Measurements from ENCODE around the gene ELF2.
A peak's percentile ranks its signal among the peaks of the same experiment; 100 is the strongest.
"Not testable (repeated sequence)": the region's sequence is repeated elsewhere in the genome, so short reads cannot be mapped to it uniquely, and the experiment has no call there.

Gene ELF2

GRCh38 chr4:139038874-139039443 is 138.1 kb downstream of the ELF2 start:
- no peak for DNase-seq (ENCODE audit: low read depth)
- H3K4me3 ChIP-seq (ENCODE audit: low read depth, low read length) = no peak overlapping the region
- no peak for TF ChIP-seq CTCF (IDR thresholded peaks at IDR 0.05; ENCODE audit: control insufficient read depth, extremely low read depth, insufficient read depth)

DNA sequence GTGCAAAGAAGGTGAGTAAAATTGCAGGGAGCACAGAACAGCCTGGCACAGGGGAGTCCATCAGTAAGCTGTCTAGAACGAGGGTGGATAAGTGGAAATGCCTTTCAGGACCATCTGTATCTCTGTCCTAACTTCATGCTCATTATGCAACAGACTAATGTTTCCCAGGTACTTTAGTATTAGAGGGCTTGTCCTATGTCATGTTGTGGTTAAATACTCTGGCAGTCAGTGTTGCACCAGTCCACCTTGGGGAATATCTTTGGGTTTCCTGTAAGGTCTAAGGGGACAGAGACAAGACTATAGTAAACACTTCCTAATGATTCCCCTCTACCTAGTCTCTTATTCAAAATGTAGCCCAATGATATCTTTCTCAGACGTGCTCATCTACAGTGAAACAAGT is 140.1 kb downstream of the ELF2 start:
- no peak for DNase-seq (ENCODE audit: low read depth)
- no peak for TF ChIP-seq CTCF (IDR thresholded peaks at IDR 0.05; ENCODE audit: control insufficient read depth, extremely low read depth, insufficient read depth)
- no peak overlapping the region for H3K4me3 ChIP-seq (ENCODE audit: low read depth, low read length)

- H3K4me3 ChIP-seq (ENCODE audit: low read depth, low read length) = no peak overlapping the region
- DNase-seq (ENCODE audit: low read depth) = no peak
- TF ChIP-seq CTCF (IDR thresholded peaks at IDR 0.05; ENCODE audit: control insufficient read depth, extremely low read depth, insufficient read depth) = no peak
These were observed 141.4 kb downstream of the ELF2 start for GRCh38 chr4:139035650-139036049.

GRCh38 chr4:139030614-139031235 is 146.3 kb downstream of the ELF2 start:
- peak; percentile 91 for TF ChIP-seq CTCF (IDR thresholded peaks at IDR 0.05; ENCODE audit: control insufficient read depth, extremely low read depth, insufficient read depth)
- no peak overlapping the region for H3K4me3 ChIP-seq (ENCODE audit: low read depth, low read length)
- DNase-seq (ENCODE audit: low read depth) = peak; percentile 76

DNA sequence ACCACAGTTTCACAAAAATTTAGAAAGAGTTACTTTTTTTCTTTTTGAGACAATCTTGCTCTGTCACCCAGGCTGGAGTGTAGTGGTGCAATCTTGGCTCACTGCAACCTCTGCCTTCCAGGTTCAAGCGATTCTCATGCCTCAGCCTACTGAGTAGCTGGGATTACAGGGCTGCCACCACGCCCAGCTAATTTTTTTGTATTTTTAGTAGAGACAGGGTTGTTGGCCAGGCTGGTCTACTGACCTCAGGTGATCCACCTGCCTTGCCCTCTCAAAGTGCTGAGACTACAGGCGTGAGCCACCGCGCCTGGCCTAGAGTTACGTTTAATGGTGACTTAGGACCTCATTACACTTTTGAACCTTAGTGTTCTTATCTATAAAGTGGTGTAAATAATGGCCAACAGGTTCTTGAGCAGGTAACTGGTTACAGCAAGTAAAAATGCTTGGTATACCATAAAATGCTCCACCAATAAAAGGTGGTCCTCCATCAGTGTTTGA is 147.1 kb downstream of the ELF2 start:
- DNase-seq (ENCODE audit: low read depth); H3K4me3 ChIP-seq (ENCODE audit: low read depth, low read length): not testable (repeated sequence)

DNA sequence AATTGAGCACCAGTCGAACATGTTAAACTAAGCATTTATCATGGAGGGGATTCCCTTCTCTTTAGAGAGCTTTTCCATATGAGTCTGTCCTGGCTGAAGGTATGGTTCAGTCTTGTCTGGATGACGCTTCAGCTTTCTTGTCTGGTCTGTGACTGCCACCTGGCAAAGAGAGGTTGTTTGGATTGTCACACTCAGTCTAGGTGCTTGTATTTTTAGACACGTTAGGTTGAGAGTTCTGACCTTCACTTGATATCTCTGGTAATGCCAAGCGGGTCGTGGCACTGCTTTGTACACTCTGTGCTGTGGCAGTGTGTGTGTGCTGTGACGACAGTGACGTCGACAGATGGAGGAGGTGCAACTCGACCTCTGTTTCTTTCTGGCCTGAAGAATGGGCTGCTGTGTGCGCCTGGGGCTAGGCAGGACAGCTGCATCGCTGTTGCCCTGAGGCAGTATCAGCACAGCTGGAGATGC is 148.8 kb downstream of the ELF2 start:
- no peak for DNase-seq (ENCODE audit: low read depth)
- TF ChIP-seq CTCF (IDR thresholded peaks at IDR 0.05; ENCODE audit: control insufficient read depth, extremely low read depth, insufficient read depth) = no peak
- no peak overlapping the region for H3K4me3 ChIP-seq (ENCODE audit: low read depth, low read length)

DNA sequence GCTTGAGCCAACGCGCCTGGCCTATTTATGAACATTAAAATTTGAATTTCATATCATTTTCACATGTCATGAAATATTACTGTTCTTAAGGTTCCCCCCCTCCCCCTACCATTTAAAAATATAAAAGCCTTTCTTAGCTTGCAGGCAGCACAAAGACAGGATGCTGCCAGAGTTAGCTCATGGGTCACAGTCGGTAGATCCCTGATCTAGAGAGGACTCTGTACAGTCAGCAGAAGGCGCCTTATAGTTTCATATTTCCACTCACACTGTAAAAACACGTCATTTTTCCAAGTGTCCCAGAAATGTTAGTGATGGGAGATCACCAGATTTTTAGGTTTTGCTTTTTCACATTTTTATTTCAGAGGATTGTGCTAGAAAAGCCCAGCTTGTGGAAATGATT is 149.2 kb downstream of the ELF2 start:
- no peak for TF ChIP-seq CTCF (IDR thresholded peaks at IDR 0.05; ENCODE audit: control insufficient read depth, extremely low read depth, insufficient read depth)
- H3K4me3 ChIP-seq (ENCODE audit: low read depth, low read length) = no peak overlapping the region
- DNase-seq (ENCODE audit: low read depth) = no peak

Measured in LNCaP clone FGC (cell line).